ENCODE results near the gene GPER1. TPM values are rescaled to one million over a fixed set of nuclear protein-coding genes. Genes with fewer than 3 reads are reported as not detected.

The GPER1 gene
- total RNA-seq, 2 donors from 2014 or later = 3.9 to 5.3 TPM

DNA sequence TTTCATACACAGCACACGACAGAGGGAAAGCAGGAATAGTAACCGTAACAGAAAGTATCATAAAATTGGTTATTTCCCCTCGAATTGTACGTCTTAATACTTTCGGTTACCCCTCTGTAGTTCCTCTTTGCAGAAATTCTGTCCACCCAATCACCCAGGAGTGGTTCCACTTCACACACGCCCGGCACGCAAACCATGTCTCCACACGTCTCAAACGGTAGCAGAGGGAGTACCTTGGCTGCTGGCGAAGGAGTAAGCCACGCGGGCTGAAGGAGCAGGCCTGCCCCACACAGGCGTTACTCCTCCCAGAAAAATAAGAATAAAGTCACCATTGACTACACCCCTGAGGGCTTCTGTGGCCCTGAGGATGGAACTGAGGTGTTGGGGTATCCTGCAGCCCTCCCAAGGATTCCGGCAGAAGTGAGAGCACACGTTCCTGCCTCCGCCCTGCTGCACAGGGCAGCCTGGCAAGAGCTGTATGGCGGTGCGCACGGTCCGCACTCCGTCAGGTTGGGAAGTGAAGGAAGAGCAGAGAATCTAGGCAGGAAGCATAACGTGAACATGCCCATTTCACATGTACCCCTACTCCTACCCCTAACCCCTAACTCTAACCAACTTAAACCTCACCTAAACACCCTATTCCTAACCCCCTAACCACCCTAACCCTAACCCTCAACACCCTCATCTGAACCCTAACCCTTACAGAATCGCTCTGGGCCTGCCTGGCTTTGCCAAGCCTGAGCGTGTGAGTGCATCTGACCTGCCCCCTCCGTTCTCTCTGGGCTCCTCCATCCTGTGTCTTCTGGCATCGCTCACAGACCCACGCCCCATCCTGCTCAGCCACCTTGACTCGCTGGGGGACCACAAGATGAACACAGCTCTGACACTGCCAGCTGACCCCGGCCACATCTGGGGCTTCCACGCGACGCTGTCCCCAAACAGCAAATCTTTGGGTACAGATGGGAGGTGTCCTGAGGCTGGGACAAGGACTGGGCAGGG, 25.3 kb upstream of the GPER1 start:
- H3K9me3 ChIP-seq = no peaks in the 10 kb centered on the region
- no peaks in the 10 kb centered on the region for H3K27me3 ChIP-seq (replicated peaks; ENCODE audit: insufficient read depth)
- ATAC-seq (ENCODE audit: insufficient number of reproducible peaks, low FRiP score, low read depth) = no peak
- H3K4me3 ChIP-seq = no peak overlapping the region
- peaks cover 0 to 16% of the 10 kb centered on the region in 2 donors for H3K4me1 ChIP-seq (ENCODE audit: control insufficient read depth in 1 of 2, low read depth in 2 of 2)
- TF ChIP-seq, protein P1, sequence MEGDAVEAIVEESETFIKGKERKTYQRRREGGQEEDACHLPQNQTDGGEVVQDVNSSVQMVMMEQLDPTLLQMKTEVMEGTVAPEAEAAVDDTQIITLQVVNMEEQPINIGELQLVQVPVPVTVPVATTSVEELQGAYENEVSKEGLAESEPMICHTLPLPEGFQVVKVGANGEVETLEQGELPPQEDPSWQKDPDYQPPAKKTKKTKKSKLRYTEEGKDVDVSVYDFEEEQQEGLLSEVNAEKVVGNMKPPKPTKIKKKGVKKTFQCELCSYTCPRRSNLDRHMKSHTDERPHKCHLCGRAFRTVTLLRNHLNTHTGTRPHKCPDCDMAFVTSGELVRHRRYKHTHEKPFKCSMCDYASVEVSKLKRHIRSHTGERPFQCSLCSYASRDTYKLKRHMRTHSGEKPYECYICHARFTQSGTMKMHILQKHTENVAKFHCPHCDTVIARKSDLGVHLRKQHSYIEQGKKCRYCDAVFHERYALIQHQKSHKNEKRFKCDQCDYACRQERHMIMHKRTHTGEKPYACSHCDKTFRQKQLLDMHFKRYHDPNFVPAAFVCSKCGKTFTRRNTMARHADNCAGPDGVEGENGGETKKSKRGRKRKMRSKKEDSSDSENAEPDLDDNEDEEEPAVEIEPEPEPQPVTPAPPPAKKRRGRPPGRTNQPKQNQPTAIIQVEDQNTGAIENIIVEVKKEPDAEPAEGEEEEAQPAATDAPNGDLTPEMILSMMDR (IDR thresholded peaks at IDR 0.05) = no peak
- no peak for DNase-seq (ENCODE audit: low spot score)
- no peak overlapping the region for H3K27ac ChIP-seq
- no peaks in the 10 kb centered on the region for H3K36me3 ChIP-seq

- Histone ChIP-seq H3K9me3 (no peaks in the 10 kb centered on the region), H3K36me3 (no peaks in the 10 kb centered on the region), H3K4me1 (ENCODE audit: control insufficient read depth in 1 of 2, low read depth in 2 of 2) (peaks cover 0 to 16% of the 10 kb centered on the region in 2 donors), H3K4me3 (no peak overlapping the region), H3K27ac (no peak overlapping the region), H3K27me3 (replicated peaks; ENCODE audit: insufficient read depth) (no peaks in the 10 kb centered on the region)
- no peak for ATAC-seq (ENCODE audit: insufficient number of reproducible peaks, low FRiP score, low read depth)
- DNase-seq (ENCODE audit: low spot score) = no peak
- TF ChIP-seq, protein P1 (IDR thresholded peaks at IDR 0.05) = no peak
Observed at GRCh38 chr7:1063361-1063760, 24.6 kb upstream of the GPER1 start.

- H3K9me3 ChIP-seq = no peaks in the 10 kb centered on the region
- TF ChIP-seq, protein P1 (IDR thresholded peaks at IDR 0.05) = no peak
- no peak overlapping the region for H3K4me3 ChIP-seq
- H3K27me3 ChIP-seq (replicated peaks; ENCODE audit: insufficient read depth) = no peaks in the 10 kb centered on the region
- H3K36me3 ChIP-seq = no peaks in the 10 kb centered on the region
- no peak for DNase-seq (ENCODE audit: low spot score)
- peaks cover 0 to 16% of the 10 kb centered on the region in 2 donors for H3K4me1 ChIP-seq (ENCODE audit: control insufficient read depth in 1 of 2, low read depth in 2 of 2)
- no peak overlapping the region for H3K27ac ChIP-seq
- no peak for ATAC-seq (ENCODE audit: insufficient number of reproducible peaks, low FRiP score, low read depth)
Observed at GRCh38 chr7:1064581-1064980, 23.3 kb upstream of the GPER1 start.

- ATAC-seq (ENCODE audit: insufficient number of reproducible peaks, low FRiP score, low read depth) = no peak
- Histone ChIP-seq H3K36me3 (no peaks in the 10 kb centered on the region), H3K9me3 (no peaks in the 10 kb centered on the region), H3K27me3 (replicated peaks; ENCODE audit: insufficient read depth) (no peaks in the 10 kb centered on the region), H3K4me1 (ENCODE audit: control insufficient read depth in 1 of 2, low read depth in 2 of 2) (peaks cover 0 to 13% of the 10 kb centered on the region in 2 donors), H3K4me3 (peak overlapping the region; percentile 62), H3K27ac (no peak overlapping the region)
- DNase-seq (ENCODE audit: low spot score) = no peak
- TF ChIP-seq, protein P1 (IDR thresholded peaks at IDR 0.05) = no peak
Observed at GRCh38 chr7:1065263-1065584, 22.7 kb upstream of the GPER1 start.

DNA sequence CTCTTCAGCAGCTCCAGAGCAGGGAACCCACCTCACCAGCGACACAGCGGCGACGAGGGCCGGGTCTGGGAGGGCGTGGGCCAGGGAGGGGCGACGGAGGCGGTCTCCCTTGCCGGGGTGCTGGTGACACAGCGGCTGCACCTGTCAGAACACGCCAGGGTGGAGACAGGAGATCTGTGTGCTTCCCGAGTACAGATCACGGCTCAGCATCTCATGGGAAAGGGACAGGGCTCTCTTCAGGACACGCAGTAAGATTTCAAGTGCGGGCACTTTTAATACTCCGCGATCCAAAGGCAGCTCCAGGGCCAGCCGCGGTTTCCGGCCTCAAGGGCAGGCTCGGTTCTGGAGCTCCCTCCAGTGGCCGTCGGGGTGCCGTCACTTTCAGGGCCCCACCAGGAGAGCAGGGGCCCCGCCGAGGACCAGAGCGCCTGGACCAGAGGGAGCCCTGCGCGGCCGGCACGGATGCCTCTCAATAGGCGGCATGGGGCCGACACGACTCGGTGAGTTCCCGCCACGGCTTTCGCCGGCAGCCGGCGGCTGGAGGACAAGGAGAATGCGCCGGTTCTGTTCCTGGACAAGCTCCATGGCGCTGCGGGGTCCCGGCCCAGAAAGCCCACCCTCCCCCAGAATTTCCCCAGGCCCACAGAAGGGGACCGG, 22.2 kb upstream of the GPER1 start:
- Histone ChIP-seq H3K27ac (no peak overlapping the region), H3K36me3 (no peaks in the 10 kb centered on the region), H3K9me3 (no peaks in the 10 kb centered on the region), H3K4me3 (peak overlapping the region; percentile 62), H3K4me1 (ENCODE audit: control insufficient read depth in 1 of 2, low read depth in 2 of 2) (peaks cover 0 to 10% of the 10 kb centered on the region in 2 donors), H3K27me3 (replicated peaks; ENCODE audit: insufficient read depth) (no peaks in the 10 kb centered on the region)
- ATAC-seq (ENCODE audit: insufficient number of reproducible peaks, low FRiP score, low read depth) (peak; percentile 47), DNase-seq (ENCODE audit: low spot score) (peak; percentile 46)
- TF ChIP-seq, protein P1 (IDR thresholded peaks at IDR 0.05) = peak; percentile 94
